22Rv1 (cell line): ENCODE data around the gene FAT1.

Experiments
- ZFX ChIP-seq: fragments of 450-650 bp; IDR thresholded peaks from 2 replicates; pipeline ENCODE4 v1.6.1; 2017; ENCODE audit warnings: antibody characterized with exemption, borderline replicate concordance
- TF ChIP-seq, protein P1 (sequence below): fragments of 450-650 bp; IDR thresholded peaks from 2 replicates; pipeline ENCODE4 v1.5.1; 2017; ENCODE audit warnings: mild to moderate bottlenecking

GRCh38 chr4:186693159-186693815 is 30.4 kb downstream of the FAT1 start:
- TF ChIP-seq, protein P1, sequence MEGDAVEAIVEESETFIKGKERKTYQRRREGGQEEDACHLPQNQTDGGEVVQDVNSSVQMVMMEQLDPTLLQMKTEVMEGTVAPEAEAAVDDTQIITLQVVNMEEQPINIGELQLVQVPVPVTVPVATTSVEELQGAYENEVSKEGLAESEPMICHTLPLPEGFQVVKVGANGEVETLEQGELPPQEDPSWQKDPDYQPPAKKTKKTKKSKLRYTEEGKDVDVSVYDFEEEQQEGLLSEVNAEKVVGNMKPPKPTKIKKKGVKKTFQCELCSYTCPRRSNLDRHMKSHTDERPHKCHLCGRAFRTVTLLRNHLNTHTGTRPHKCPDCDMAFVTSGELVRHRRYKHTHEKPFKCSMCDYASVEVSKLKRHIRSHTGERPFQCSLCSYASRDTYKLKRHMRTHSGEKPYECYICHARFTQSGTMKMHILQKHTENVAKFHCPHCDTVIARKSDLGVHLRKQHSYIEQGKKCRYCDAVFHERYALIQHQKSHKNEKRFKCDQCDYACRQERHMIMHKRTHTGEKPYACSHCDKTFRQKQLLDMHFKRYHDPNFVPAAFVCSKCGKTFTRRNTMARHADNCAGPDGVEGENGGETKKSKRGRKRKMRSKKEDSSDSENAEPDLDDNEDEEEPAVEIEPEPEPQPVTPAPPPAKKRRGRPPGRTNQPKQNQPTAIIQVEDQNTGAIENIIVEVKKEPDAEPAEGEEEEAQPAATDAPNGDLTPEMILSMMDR, result no peak
- TF ChIP-seq ZFX, result no peak
